Naive thymus-derived CD8-positive, alpha-beta T cell (primary cell): ENCODE results near the gene OR52A1. TPM values are rescaled to one million over a fixed set of nuclear protein-coding genes. Genes with fewer than 3 reads are reported as not detected.
A peak's percentile ranks its signal among the peaks of the same experiment; 100 is the strongest.

ENCODE experiments used
- ATAC-seq, 2 donors: fragments of 150-1000 bp; cut with Tn5 transposase in 1 of 2; sonication (Bioruptor Pico), chemical (Tn5 transposase) in 1 of 2; 1 replicate in 1 of 2; 2 replicates in 1 of 2; pipeline ENCODE4 v1.10.0; 2021; ENCODE audit warnings: mild to moderate bottlenecking in 2 of 2, moderate library complexity in 2 of 2
- POLR2A ChIA-PET: fragments of 350-600 bp; sonication (Branson Sonifier 250); formaldehyde crosslinking; loops from one replicate; lab custom pipeline; 2021; ENCODE audit warnings: antibody characterized with exemption; lab: Charles Lee
- DNase-seq, 10 donors: peaks; one replicate each; pipeline versions ENCODE4 v3.0.0 to v3.0.0-alpha.2; 2020 to 2022
- H3K27ac Mint-ChIP-seq, 10 donors: one replicate each; pipeline ENCODE4 v1.8.0; 2020 to 2022; ENCODE audit warnings: mild to moderate bottlenecking in 10 of 10, mixed read lengths in 10 of 10, moderate library complexity in 4 of 10, inconsistent platforms in 1 of 10
- H3K27me3 Mint-ChIP-seq, 5 donors: one replicate each; pipeline ENCODE4 v1.8.0; 2021 to 2022; ENCODE audit warnings: mixed read lengths in 5 of 5
- H3K36me3 Mint-ChIP-seq, 3 donors: one replicate each; pipeline ENCODE4 v1.8.0; 2020 to 2022; ENCODE audit warnings: mixed read lengths in 3 of 3, mild to moderate bottlenecking in 2 of 3, inconsistent platforms in 1 of 3
- H3K4me1 Mint-ChIP-seq, 4 donors: one replicate each; pipeline ENCODE4 v1.8.0; 2021 to 2022; ENCODE audit warnings: mixed read lengths in 4 of 4
- H3K4me3 Mint-ChIP-seq, 10 donors: one replicate each; pipeline ENCODE4 v1.8.0; 2020 to 2022; ENCODE audit warnings: mild to moderate bottlenecking in 10 of 10, mixed read lengths in 10 of 10, moderate library complexity in 6 of 10, inconsistent platforms in 1 of 10
- H3K9me3 Mint-ChIP-seq, 9 donors: one replicate each; pipeline ENCODE4 v1.8.0; 2020 to 2022; ENCODE audit warnings: mixed read lengths in 9 of 9, mild to moderate bottlenecking in 3 of 9, inconsistent platforms in 1 of 9, moderate library complexity in 1 of 9
- polyA plus RNA-seq, 3 donors: library from polyadenylated mRNA; unstranded; fragments of 300-500 nt; fragmentation: Illumina TruSeq; gene quantifications; one replicate each; pipeline ENCODE4 v1.2.3, GENCODE V29; 2021
- total RNA-seq, 8 experiments: library from RNA in 2 of 8; stranded (reverse) in 2 of 8; gene quantifications; one replicate each; pipeline ENCODE4 v1.2.3 and lab custom pipeline; 2021 to 2026

OR52A1 gene
- total and polyA plus RNA-seq, 5 experiments from 2014 or later: not detected

- DNase-seq (no peak), ATAC-seq (no peak)
- Mint-ChIP-seq H3K4me1 (no peaks in the 10 kb centered on the region), H3K4me3 (no peak overlapping the region), H3K27me3 (peaks cover 7 to 24% (median 17%) of the 10 kb centered on the region in 5 donors), H3K36me3 (no peaks in the 10 kb centered on the region), H3K27ac (no peak overlapping the region), H3K9me3 (no peaks in the 10 kb centered on the region)
- POLR2A ChIA-PET: no interaction called here
Observed at GRCh38 chr11:5124891-5125620, 29.5 kb downstream of the OR52A1 start.

- ATAC-seq (peak; percentile 40 to 41), DNase-seq (peak in 9 of 10 donors; percentile 17 to 63 (median 30))
- no peaks in the 10 kb centered on the region for H3K36me3 Mint-ChIP-seq
- H3K4me1 Mint-ChIP-seq: no peaks in the 10 kb centered on the region
- peak overlapping the region in 1 of 10 donors; percentile 67 for H3K27ac Mint-ChIP-seq
- POLR2A ChIA-PET: no interaction called here
- peaks cover 9 to 29% (median 21%) of the 10 kb centered on the region in 5 donors for H3K27me3 Mint-ChIP-seq
- no peaks in the 10 kb centered on the region for H3K9me3 Mint-ChIP-seq
- no peak overlapping the region for H3K4me3 Mint-ChIP-seq
Observed at GRCh38 chr11:5123802-5124521, 30.6 kb downstream of the OR52A1 start.

- peaks cover 0 to 6% (median 0%) of the 10 kb centered on the region in 9 donors for H3K9me3 Mint-ChIP-seq
Observed at GRCh38 chr11:5118893-5119292, 35.7 kb downstream of the OR52A1 start.

GRCh38 chr11:5117588-5117987 lies 37.0 kb downstream of the OR52A1 start:
- no peak for ATAC-seq
- H3K9me3 Mint-ChIP-seq: peaks cover 0 to 6% (median 0%) of the 10 kb centered on the region in 9 donors
- POLR2A ChIA-PET: no interaction called here

More at GRCh38 chr11:5118893-5119292, 35.7 kb downstream of the OR52A1 start:
- POLR2A ChIA-PET: no interaction called here
- DNase-seq: no peak
- Mint-ChIP-seq H3K36me3 (peaks cover 0 to 3% (median 0%) of the 10 kb centered on the region in 3 donors), H3K27ac (no peak overlapping the region), H3K4me1 (no peaks in the 10 kb centered on the region), H3K27me3 (peaks cover 18 to 69% (median 25%) of the 10 kb centered on the region in 5 donors), H3K4me3 (no peak overlapping the region)
- no peak for ATAC-seq

GRCh38 chr11:5115339-5115738 lies 39.2 kb downstream of the OR52A1 start:
- ATAC-seq: no peak

More at GRCh38 chr11:5117588-5117987, 37.0 kb downstream of the OR52A1 start:
- Mint-ChIP-seq H3K27ac (no peak overlapping the region), H3K4me3 (no peak overlapping the region), H3K27me3 (peaks cover 15 to 60% (median 22%) of the 10 kb centered on the region in 5 donors), H3K36me3 (peaks cover 0 to 3% (median 0%) of the 10 kb centered on the region in 3 donors), H3K4me1 (no peaks in the 10 kb centered on the region)
- DNase-seq: no peak

GRCh38 chr11:5107285-5107684 lies 47.3 kb downstream of the OR52A1 start:
- no peak for ATAC-seq
- POLR2A ChIA-PET: no interaction called here
- Mint-ChIP-seq H3K9me3 (peaks cover 0 to 3% (median 0%) of the 10 kb centered on the region in 9 donors), H3K27me3 (peaks cover 3 to 26% (median 10%) of the 10 kb centered on the region in 5 donors), H3K36me3 (no peaks in the 10 kb centered on the region), H3K4me3 (no peak overlapping the region), H3K27ac (no peak overlapping the region), H3K4me1 (no peaks in the 10 kb centered on the region)
- no peak for DNase-seq

More at GRCh38 chr11:5115339-5115738, 39.2 kb downstream of the OR52A1 start:
- peaks cover 0 to 3% (median 0%) of the 10 kb centered on the region in 3 donors for H3K36me3 Mint-ChIP-seq
- no peak overlapping the region for H3K4me3 Mint-ChIP-seq
- POLR2A ChIA-PET: no interaction called here
- no peak for DNase-seq
- H3K9me3 Mint-ChIP-seq: peaks cover 0 to 6% (median 0%) of the 10 kb centered on the region in 9 donors
- no peak overlapping the region for H3K27ac Mint-ChIP-seq
- no peaks in the 10 kb centered on the region for H3K4me1 Mint-ChIP-seq
- peaks cover 15 to 65% (median 18%) of the 10 kb centered on the region in 5 donors for H3K27me3 Mint-ChIP-seq

- Mint-ChIP-seq H3K36me3 (no peaks in the 10 kb centered on the region), H3K4me1 (no peaks in the 10 kb centered on the region), H3K27ac (no peak overlapping the region), H3K27me3 (peaks cover 4 to 27% (median 14%) of the 10 kb centered on the region in 5 donors), H3K9me3 (peaks cover 0 to 3% (median 0%) of the 10 kb centered on the region in 9 donors), H3K4me3 (no peak overlapping the region)
- POLR2A ChIA-PET: no interaction called here
- no peak for DNase-seq
- ATAC-seq: no peak
Observed at GRCh38 chr11:5103066-5103465, 51.5 kb downstream of the OR52A1 start.

- no peak overlapping the region for H3K4me3 Mint-ChIP-seq
- ATAC-seq (no peak), DNase-seq (no peak)
- H3K27me3 Mint-ChIP-seq: peaks cover 4 to 22% (median 13%) of the 10 kb centered on the region in 5 donors
- no peaks in the 10 kb centered on the region for H3K36me3 Mint-ChIP-seq
- H3K9me3 Mint-ChIP-seq: peaks cover 0 to 3% (median 0%) of the 10 kb centered on the region in 9 donors
- no peaks in the 10 kb centered on the region for H3K4me1 Mint-ChIP-seq
- POLR2A ChIA-PET: no interaction called here
- H3K27ac Mint-ChIP-seq: no peak overlapping the region
Observed at GRCh38 chr11:5102246-5102645, 52.3 kb downstream of the OR52A1 start.

- no peak for ATAC-seq
- no peak overlapping the region for H3K27ac Mint-ChIP-seq
- H3K9me3 Mint-ChIP-seq: peaks cover 0 to 3% (median 0%) of the 10 kb centered on the region in 9 donors
- peaks cover 2 to 11% (median 8%) of the 10 kb centered on the region in 5 donors for H3K27me3 Mint-ChIP-seq
- DNase-seq: no peak
- POLR2A ChIA-PET: no interaction called here
- H3K4me1 Mint-ChIP-seq: no peaks in the 10 kb centered on the region
- H3K36me3 Mint-ChIP-seq: no peaks in the 10 kb centered on the region
- H3K4me3 Mint-ChIP-seq: no peak overlapping the region
Observed at GRCh38 chr11:5096011-5096410, 58.5 kb downstream of the OR52A1 start.

Other genes with a start within 250 kb of the OR52A1 start
- gene OR51G2, start 235.4 kb downstream of the OR52A1 start, total RNA-seq: not detected
- not detected for gene OR51G2, start 235.4 kb downstream of the OR52A1 start, polyA plus RNA-seq
- not detected for gene OR51G1, start 230.4 kb downstream of the OR52A1 start, total RNA-seq
- gene OR51G1, start 230.4 kb downstream of the OR52A1 start, polyA plus RNA-seq: not detected
- gene OR51A4, start 207.2 kb downstream of the OR52A1 start, total RNA-seq: not detected
- gene OR51A4, start 207.2 kb downstream of the OR52A1 start, polyA plus RNA-seq: not detected
- not detected for gene OR51A2, start 199.0 kb downstream of the OR52A1 start, total RNA-seq
- not detected for gene OR51A2, start 199.0 kb downstream of the OR52A1 start, polyA plus RNA-seq
- gene OR51L1, start 159.9 kb downstream of the OR52A1 start, total RNA-seq: not detected
- not detected for gene OR51L1, start 159.9 kb downstream of the OR52A1 start, polyA plus RNA-seq
- not detected for gene OR52J3, start 108.2 kb downstream of the OR52A1 start, total RNA-seq
- not detected for gene OR52J3, start 108.2 kb downstream of the OR52A1 start, polyA plus RNA-seq
- gene OR52E2, start 95.1 kb downstream of the OR52A1 start, total RNA-seq: not detected
- gene OR52E2, start 95.1 kb downstream of the OR52A1 start, polyA plus RNA-seq: not detected
- not detected for gene OR52E1, start 85.2 kb downstream of the OR52A1 start, total RNA-seq
- not detected for gene OR52E1, start 85.2 kb downstream of the OR52A1 start, polyA plus RNA-seq
- not detected for gene OR52A5, start 16.4 kb downstream of the OR52A1 start, total RNA-seq
- gene OR52A5, start 16.4 kb downstream of the OR52A1 start, polyA plus RNA-seq: not detected
- not detected for gene OR51V1, start 45.9 kb upstream of the OR52A1 start, total RNA-seq
- gene OR51V1, start 45.9 kb upstream of the OR52A1 start, polyA plus RNA-seq: not detected
- gene HBB, start 72.3 kb upstream of the OR52A1 start, total RNA-seq: not detected
- under 1 TPM in 2 of 3 donors, not detected in 1; 0.88 to 0.89 TPM for gene HBB, start 72.3 kb upstream of the OR52A1 start, polyA plus RNA-seq
- not detected for gene HBD, start 79.7 kb upstream of the OR52A1 start, total RNA-seq
- gene HBD, start 79.7 kb upstream of the OR52A1 start, polyA plus RNA-seq: not detected
- gene HBG1, start 95.1 kb upstream of the OR52A1 start, total RNA-seq: not detected
- gene HBG1, start 95.1 kb upstream of the OR52A1 start, polyA plus RNA-seq: not detected
- gene HBG2, start 100.0 kb upstream of the OR52A1 start, total RNA-seq: not detected
- gene HBG2, start 100.0 kb upstream of the OR52A1 start, polyA plus RNA-seq: not detected
- not detected for gene HBE1, start 115.2 kb upstream of the OR52A1 start, total RNA-seq
- gene HBE1, start 115.2 kb upstream of the OR52A1 start, polyA plus RNA-seq: not detected
- gene OR51B4, start 147.2 kb upstream of the OR52A1 start, total RNA-seq: not detected
- gene OR51B4, start 147.2 kb upstream of the OR52A1 start, polyA plus RNA-seq: not detected
- gene OR51B2, start 169.5 kb upstream of the OR52A1 start, total RNA-seq: not detected
- gene OR51B2, start 169.5 kb upstream of the OR52A1 start, polyA plus RNA-seq: not detected
- gene OR51B5, start 188.8 kb upstream of the OR52A1 start, total RNA-seq: not detected
- gene OR51B5, start 188.8 kb upstream of the OR52A1 start, polyA plus RNA-seq: not detected
- gene OR51B6, start 196.8 kb upstream of the OR52A1 start, total RNA-seq: not detected
- not detected for gene OR51B6, start 196.8 kb upstream of the OR52A1 start, polyA plus RNA-seq
- gene OR51M1, start 229.1 kb upstream of the OR52A1 start, total RNA-seq: not detected
- not detected for gene OR51M1, start 229.1 kb upstream of the OR52A1 start, polyA plus RNA-seq